ENCODE results near the gene KCNQ5. TPM values are rescaled to one million over a fixed set of nuclear protein-coding genes. Genes with fewer than 3 reads are reported as not detected.

KCNQ5 gene
- total RNA-seq, 1 experiment from 2014 or later: 0.07 TPM

DNA sequence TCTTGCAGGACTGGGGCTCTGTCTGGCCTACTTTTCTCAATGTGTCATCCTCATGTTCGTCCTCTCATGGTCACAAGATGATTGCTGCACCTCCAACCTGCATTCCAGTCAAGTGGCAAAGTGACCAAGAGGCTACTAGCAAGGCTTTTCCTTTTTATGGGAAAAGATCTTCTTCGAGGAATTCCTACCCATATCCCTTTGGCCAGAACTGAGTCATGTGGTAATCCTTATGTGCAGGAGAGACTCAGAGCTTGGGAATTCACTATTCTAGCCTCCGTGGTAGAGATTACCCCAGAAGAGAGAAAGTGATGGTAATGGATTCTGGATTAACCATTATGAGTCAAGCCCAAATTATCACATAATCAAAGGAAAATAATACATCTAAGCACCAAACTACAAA lies 162.7 kb downstream of the KCNQ5 start:
- H3K4ac ChIP-seq (ENCODE audit: low read depth, low read length): no peak overlapping the region
- H2BK12ac ChIP-seq (ENCODE audit: insufficient read length, low read depth, low read length): no peak overlapping the region
- H3K23me2 ChIP-seq (ENCODE audit: insufficient read length, low read depth, low read length, poor library complexity, severe bottlenecking): no peaks in the 10 kb centered on the region
- H3K56ac ChIP-seq (ENCODE audit: insufficient read length, low read depth, low read length): no peak overlapping the region
- H4K8ac ChIP-seq (replicated peaks; ENCODE audit: insufficient read length, low read depth, low read length): no peak overlapping the region
- Mint-ChIP-seq H3K27ac (no peak overlapping the region), H3K27me3 (ENCODE audit: low read depth) (no peaks in the 10 kb centered on the region), H3K36me3 (ENCODE audit: insufficient read depth in 1 of 3, low read depth in 3 of 3) (no peaks in the 10 kb centered on the region), H3K4me3 (no peak overlapping the region), H3K9me3 (no peaks in the 10 kb centered on the region), H3K4me1 (0 out of 4 replicates have a peak, but pooled peaks cover 0 to 6% of the 10 kb centered on the region in 2 experiments)
- H3K14ac ChIP-seq (ENCODE audit: insufficient read depth, low read length): no peak overlapping the region
- H2AK5ac ChIP-seq (ENCODE audit: insufficient read length, low read length): no peak overlapping the region
- no CpG with 5 or more reads among the region's 3 CpGs for WGBS (ENCODE audit: extremely low coverage, insufficient read length, low lambda C conversion rate)
- TF ChIP-seq, protein P1, sequence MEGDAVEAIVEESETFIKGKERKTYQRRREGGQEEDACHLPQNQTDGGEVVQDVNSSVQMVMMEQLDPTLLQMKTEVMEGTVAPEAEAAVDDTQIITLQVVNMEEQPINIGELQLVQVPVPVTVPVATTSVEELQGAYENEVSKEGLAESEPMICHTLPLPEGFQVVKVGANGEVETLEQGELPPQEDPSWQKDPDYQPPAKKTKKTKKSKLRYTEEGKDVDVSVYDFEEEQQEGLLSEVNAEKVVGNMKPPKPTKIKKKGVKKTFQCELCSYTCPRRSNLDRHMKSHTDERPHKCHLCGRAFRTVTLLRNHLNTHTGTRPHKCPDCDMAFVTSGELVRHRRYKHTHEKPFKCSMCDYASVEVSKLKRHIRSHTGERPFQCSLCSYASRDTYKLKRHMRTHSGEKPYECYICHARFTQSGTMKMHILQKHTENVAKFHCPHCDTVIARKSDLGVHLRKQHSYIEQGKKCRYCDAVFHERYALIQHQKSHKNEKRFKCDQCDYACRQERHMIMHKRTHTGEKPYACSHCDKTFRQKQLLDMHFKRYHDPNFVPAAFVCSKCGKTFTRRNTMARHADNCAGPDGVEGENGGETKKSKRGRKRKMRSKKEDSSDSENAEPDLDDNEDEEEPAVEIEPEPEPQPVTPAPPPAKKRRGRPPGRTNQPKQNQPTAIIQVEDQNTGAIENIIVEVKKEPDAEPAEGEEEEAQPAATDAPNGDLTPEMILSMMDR (conservative IDR thresholded peaks at IDR 0.05): no peak
- no peak overlapping the region for H4K91ac ChIP-seq (ENCODE audit: insufficient read length, low read depth, low read length)
- no peaks in the 10 kb centered on the region for H3K27me3 ChIP-seq (ENCODE audit: insufficient read depth, low read length)
- no peak overlapping the region for H2BK120ac ChIP-seq (ENCODE audit: low read depth, low read length, poor library complexity, severe bottlenecking)
- no peaks in the 10 kb centered on the region for H4K20me1 ChIP-seq (ENCODE audit: control insufficient read depth, insufficient read depth, insufficient read length)
- H3K9me3 ChIP-seq (ENCODE audit: control insufficient read depth, low read depth, low read length): no peaks in the 10 kb centered on the region
- H3K4me2 ChIP-seq (ENCODE audit: insufficient read depth, insufficient read length, low read length): no peak overlapping the region
- no peak for DNase-seq
- H3K9ac ChIP-seq (ENCODE audit: extremely low read depth, insufficient read length, low read length): no peak overlapping the region
- H3K27ac ChIP-seq (ENCODE audit: insufficient read length, low read depth, low read length): no peak overlapping the region
- no peaks in the 10 kb centered on the region for H3K79me1 ChIP-seq (ENCODE audit: insufficient read depth, low read depth, low read length, poor library complexity, severe bottlenecking)
- H3T11ph ChIP-seq (ENCODE audit: low read length): no peak overlapping the region
- H3K79me2 ChIP-seq (ENCODE audit: insufficient read depth, low read length): no peaks in the 10 kb centered on the region
- no peaks in the 10 kb centered on the region; the same call in 1 of the 2 replicates for H3K4me1 ChIP-seq (ENCODE audit: insufficient read depth, low read length)
- H2AFZ ChIP-seq (ENCODE audit: low read length): no peak overlapping the region
- no peak overlapping the region for H2BK20ac ChIP-seq (ENCODE audit: low read depth, low read length, poor library complexity, severe bottlenecking)
- H2BK15ac ChIP-seq (ENCODE audit: low read depth, low read length): no peak overlapping the region
- no peak overlapping the region for H4K5ac ChIP-seq (ENCODE audit: insufficient read length, low read depth, low read length)
- H3K23ac ChIP-seq (ENCODE audit: insufficient read length, low read depth, low read length): no peak overlapping the region
- no peak overlapping the region for H2BK5ac ChIP-seq (ENCODE audit: insufficient read length, low read length)
- no peak overlapping the region for H3K18ac ChIP-seq (ENCODE audit: insufficient read length, low read depth, low read length)

All from H9 (cell line).